HG03432 (cell line): ENCODE results near the gene CACNA2D4.
"Not testable (repeated sequence)": the region's sequence is repeated elsewhere in the genome, so short reads cannot be mapped to it uniquely, and the experiment has no call there.

Source experiments
- ATAC-seq: cut with Tn5 transposase; IDR thresholded peaks from one replicate; pipeline ENCODE4 v1.9.1; 2021; ENCODE audit warnings: mild to moderate bottlenecking, moderate library complexity; ENCODE audit not compliant: unreplicated experiment

Gene CACNA2D4

GRCh38 chr12:1820896-1821291 lies 97.6 kb downstream of the CACNA2D4 start:
- ATAC-seq: no peak

GRCh38 chr12:1820191-1820895 lies 98.1 kb downstream of the CACNA2D4 start, which contains the start of gene LRTM2:
Gene LRTM2, plus strand, starts transcription at chr12:1820565. Its CDS starts 7,584 bp downstream, at chr12:1828149.
- ATAC-seq: no peak

- ATAC-seq: no peak
These were observed 98.9 kb downstream of the CACNA2D4 start for GRCh38 chr12:1819571-1819970.

- no peak for ATAC-seq
These were observed 99.4 kb downstream of the CACNA2D4 start for GRCh38 chr12:1819050-1819449.

GRCh38 chr12:1817928-1818327 lies 100.5 kb downstream of the CACNA2D4 start:
- not testable (repeated sequence) for ATAC-seq

GRCh38 chr12:1816730-1817348 lies 101.6 kb downstream of the CACNA2D4 start:
- ATAC-seq: no peak

GRCh38 chr12:1815814-1816729 lies 102.4 kb downstream of the CACNA2D4 start:
- ATAC-seq: no peak

GRCh38 chr12:1815108-1815507 lies 103.3 kb downstream of the CACNA2D4 start:
- no peak for ATAC-seq

- ATAC-seq: no peak
These were observed 104.2 kb downstream of the CACNA2D4 start for GRCh38 chr12:1814266-1814665.

GRCh38 chr12:1812650-1813302 lies 105.7 kb downstream of the CACNA2D4 start:
- no peak for ATAC-seq

- no peak for ATAC-seq
These were observed 106.5 kb downstream of the CACNA2D4 start for GRCh38 chr12:1811948-1812291.

GRCh38 chr12:1811281-1811947 lies 107.0 kb downstream of the CACNA2D4 start:
- ATAC-seq: no peak

- ATAC-seq: no peak
These were observed 107.5 kb downstream of the CACNA2D4 start for GRCh38 chr12:1810931-1811280.

- ATAC-seq: no peak
These were observed 108.1 kb downstream of the CACNA2D4 start for GRCh38 chr12:1810201-1810930.

GRCh38 chr12:1809591-1810190 lies 108.8 kb downstream of the CACNA2D4 start:
- ATAC-seq: no peak

- no peak for ATAC-seq
These were observed 109.5 kb downstream of the CACNA2D4 start for GRCh38 chr12:1808798-1809480.

GRCh38 chr12:1808036-1808797 lies 110.2 kb downstream of the CACNA2D4 start:
- ATAC-seq: no peak
